Measurements from ENCODE around the gene MRPS27. TPM values are rescaled to one million over a fixed set of nuclear protein-coding genes. Genes with fewer than 3 reads are reported as not detected.

Gene MRPS27
- total RNA-seq, 1 donor from 2014 or later, result 26.0 TPM

DNA sequence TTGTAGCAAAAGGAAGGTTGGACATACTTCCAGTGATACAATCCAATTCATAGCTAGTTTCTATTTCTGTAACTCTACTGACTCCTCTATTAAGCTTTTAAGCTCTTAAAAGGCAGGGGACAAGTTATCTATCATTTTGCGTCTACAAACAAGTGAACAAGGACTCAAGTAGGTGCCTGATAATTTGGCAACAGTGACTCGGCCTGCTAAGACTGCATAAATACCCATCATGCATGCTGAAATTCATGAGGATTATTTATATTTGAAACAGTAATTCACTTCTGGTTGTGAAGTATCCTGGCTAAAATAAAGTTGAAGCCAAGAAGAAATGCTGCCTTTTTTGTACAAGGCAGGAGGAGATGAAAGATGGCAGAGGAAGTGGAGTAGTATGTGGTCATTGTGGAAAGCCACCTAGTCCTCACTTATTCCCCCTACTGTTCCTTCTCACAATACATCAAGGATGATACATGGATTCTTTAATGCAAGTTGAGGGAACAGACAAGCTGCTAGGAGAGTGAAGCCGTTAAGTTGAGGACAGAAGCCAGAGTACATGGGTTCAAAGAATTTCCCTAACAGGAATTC, 74.0 kb downstream of the MRPS27 start:
- H3K27me3 Mint-ChIP-seq (ENCODE audit: low read depth), result no peaks in the 10 kb centered on the region
- no peaks in the 10 kb centered on the region for H3K36me3 Mint-ChIP-seq (ENCODE audit: low read depth)
- peak; percentile 36 for TF ChIP-seq CTCF (IDR thresholded peaks at IDR 0.05)
- peak overlapping the region; percentile 93 for H3K27ac Mint-ChIP-seq (ENCODE audit: unreplicated experiment)
- peaks cover 72% of the 10 kb centered on the region for H3K4me1 Mint-ChIP-seq (ENCODE audit: low read depth)
- DNase-seq (ENCODE audit: low spot score), result no peak
- no peaks in the 10 kb centered on the region for H3K9me3 Mint-ChIP-seq (ENCODE audit: low read depth)
- H3K4me3 Mint-ChIP-seq (ENCODE audit: unreplicated experiment), result no peak overlapping the region

DNA sequence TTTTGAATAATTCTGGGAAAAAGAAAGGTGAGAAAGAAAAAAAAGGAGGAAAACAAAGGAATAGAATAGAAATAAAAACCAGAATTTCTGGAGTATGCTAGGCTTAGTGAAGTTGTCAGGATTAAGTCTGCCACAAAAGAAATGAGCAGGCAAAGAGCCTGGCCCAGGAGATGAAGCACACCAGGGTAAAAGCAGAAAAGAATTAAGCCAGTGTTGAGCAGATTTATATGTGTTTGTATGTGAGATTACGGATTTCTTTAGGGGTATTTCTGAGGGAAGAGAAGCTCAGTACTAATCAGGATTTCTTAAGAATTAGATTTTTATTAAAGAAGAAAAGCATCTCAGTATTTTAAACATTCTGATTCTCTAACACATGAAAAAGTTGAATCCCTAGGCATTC, 74.5 kb downstream of the MRPS27 start:
- H3K4me1 Mint-ChIP-seq (ENCODE audit: low read depth), result peaks cover 68% of the 10 kb centered on the region
- DNase-seq (ENCODE audit: low spot score), result no peak
- H3K9me3 Mint-ChIP-seq (ENCODE audit: low read depth), result no peaks in the 10 kb centered on the region
- no peaks in the 10 kb centered on the region for H3K36me3 Mint-ChIP-seq (ENCODE audit: low read depth)
- H3K4me3 Mint-ChIP-seq (ENCODE audit: unreplicated experiment), result no peak overlapping the region
- H3K27ac Mint-ChIP-seq (ENCODE audit: unreplicated experiment), result peak overlapping the region; percentile 93
- no peaks in the 10 kb centered on the region for H3K27me3 Mint-ChIP-seq (ENCODE audit: low read depth)
- TF ChIP-seq CTCF (IDR thresholded peaks at IDR 0.05), result no peak

DNA sequence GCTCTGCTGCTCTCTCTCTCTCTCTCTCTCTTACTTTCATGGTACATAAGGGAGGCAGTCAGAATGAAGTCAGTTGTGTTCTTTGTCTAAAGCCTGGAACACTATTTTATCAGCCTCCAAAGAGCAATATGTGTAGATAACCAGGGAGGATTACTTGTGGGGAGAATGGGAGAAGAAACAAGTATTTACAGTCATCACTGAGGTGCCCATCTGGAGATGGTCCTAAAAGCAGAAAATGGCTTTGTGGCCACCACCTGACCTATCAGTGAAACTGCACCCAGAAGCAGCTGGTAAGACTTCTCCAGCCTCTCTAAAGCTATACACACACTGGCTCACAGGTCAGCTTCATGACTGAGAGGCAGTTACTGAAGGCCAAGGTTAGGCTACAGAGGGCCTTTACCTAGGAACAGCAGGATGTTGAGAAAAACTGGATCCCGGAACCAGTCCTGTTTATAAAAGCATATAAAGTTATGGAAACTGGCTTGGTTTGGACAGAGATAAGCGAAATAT, 75.1 kb downstream of the MRPS27 start:
- Mint-ChIP-seq H3K36me3 (ENCODE audit: low read depth) (no peaks in the 10 kb centered on the region), H3K4me1 (ENCODE audit: low read depth) (peaks cover 63% of the 10 kb centered on the region), H3K27me3 (ENCODE audit: low read depth) (no peaks in the 10 kb centered on the region), H3K4me3 (ENCODE audit: unreplicated experiment) (peak overlapping the region; percentile 13), H3K27ac (ENCODE audit: unreplicated experiment) (peak overlapping the region; percentile 93), H3K9me3 (ENCODE audit: low read depth) (no peaks in the 10 kb centered on the region)
- no peak for DNase-seq (ENCODE audit: low spot score)
- TF ChIP-seq CTCF (IDR thresholded peaks at IDR 0.05), result peak; percentile 77

DNA sequence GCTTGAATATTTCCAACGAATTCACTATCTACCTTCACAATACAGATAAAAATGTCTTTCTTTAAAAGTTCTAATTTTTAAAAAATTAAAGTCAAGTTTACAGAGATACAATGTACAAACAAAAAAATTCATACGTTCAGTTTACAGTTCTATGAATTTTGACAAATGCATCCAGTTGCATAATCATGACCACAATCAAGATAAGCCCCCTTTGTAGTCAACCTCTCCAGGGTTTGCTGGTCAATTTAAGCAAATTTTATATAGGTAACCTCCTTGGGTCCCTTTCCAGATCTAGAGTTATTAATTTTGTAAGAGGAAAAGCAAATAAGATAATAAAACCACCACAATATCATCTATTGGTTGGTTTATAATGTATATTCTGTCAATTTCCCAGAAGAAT, 76.3 kb downstream of the MRPS27 start:
- Mint-ChIP-seq H3K4me1 (ENCODE audit: low read depth) (peaks cover 59% of the 10 kb centered on the region), H3K4me3 (ENCODE audit: unreplicated experiment) (no peak overlapping the region), H3K27ac (ENCODE audit: unreplicated experiment) (no peak overlapping the region), H3K9me3 (ENCODE audit: low read depth) (no peaks in the 10 kb centered on the region), H3K36me3 (ENCODE audit: low read depth) (no peaks in the 10 kb centered on the region), H3K27me3 (ENCODE audit: low read depth) (no peaks in the 10 kb centered on the region)
- no peak for TF ChIP-seq CTCF (IDR thresholded peaks at IDR 0.05)
- no peak for DNase-seq (ENCODE audit: low spot score)

GRCh38 chr5:72242796-72243475, 77.1 kb downstream of the MRPS27 start:
- no peaks in the 10 kb centered on the region for H3K27me3 Mint-ChIP-seq (ENCODE audit: low read depth)
- TF ChIP-seq CTCF (IDR thresholded peaks at IDR 0.05), result no peak
- no peaks in the 10 kb centered on the region for H3K36me3 Mint-ChIP-seq (ENCODE audit: low read depth)
- H3K4me3 Mint-ChIP-seq (ENCODE audit: unreplicated experiment), result no peak overlapping the region
- no peaks in the 10 kb centered on the region for H3K9me3 Mint-ChIP-seq (ENCODE audit: low read depth)
- H3K27ac Mint-ChIP-seq (ENCODE audit: unreplicated experiment), result no peak overlapping the region
- no peak for DNase-seq (ENCODE audit: low spot score)
- H3K4me1 Mint-ChIP-seq (ENCODE audit: low read depth), result peaks cover 59% of the 10 kb centered on the region

All from chondrocyte (in vitro differentiated cells).